OCI-LY7 (cell line): Measurements from ENCODE around the gene SLC25A38.

Source experiments
- EZH2phosphoT487 ChIP-seq: fragments of 200-600 bp; sonication (generic); IDR thresholded peaks from 2 replicates; pipeline ENCODE4 v1.6.1; 2018; ENCODE audit warnings: low read depth, borderline replicate concordance, mild to moderate bottlenecking, mixed run types, antibody characterized with exemption, low read length, moderate library complexity, mixed read lengths
- TF ChIP-seq, protein P1 (sequence below): fragments of 200-600 bp; sonication (generic); conservative IDR thresholded peaks from 2 replicates; pipeline ENCODE4 v1.5.1; 2014; ENCODE audit warnings: mild to moderate bottlenecking, antibody characterized with exemption, low read length, moderate library complexity, mixed read lengths

DNA sequence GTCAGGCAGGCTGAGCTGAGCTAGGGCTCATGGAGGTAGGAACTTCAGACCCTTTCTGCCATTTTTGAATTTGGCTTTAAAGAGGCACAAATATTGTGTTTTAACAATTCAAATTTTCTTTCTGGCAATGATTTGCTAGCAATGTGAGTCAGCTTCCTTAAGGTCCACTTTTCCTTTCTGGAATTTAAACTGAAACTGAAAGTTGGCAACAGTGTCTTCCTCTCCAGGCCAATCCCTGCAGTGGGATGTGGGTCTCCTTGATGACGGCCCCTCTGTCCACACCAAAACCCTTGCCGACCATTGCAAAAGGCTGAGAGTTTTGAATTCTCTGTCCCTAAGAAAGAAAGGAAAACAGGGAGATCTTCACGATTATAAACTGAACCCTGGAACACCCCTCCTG is 50.5 kb downstream of the SLC25A38 start:
- TF ChIP-seq, protein P1, sequence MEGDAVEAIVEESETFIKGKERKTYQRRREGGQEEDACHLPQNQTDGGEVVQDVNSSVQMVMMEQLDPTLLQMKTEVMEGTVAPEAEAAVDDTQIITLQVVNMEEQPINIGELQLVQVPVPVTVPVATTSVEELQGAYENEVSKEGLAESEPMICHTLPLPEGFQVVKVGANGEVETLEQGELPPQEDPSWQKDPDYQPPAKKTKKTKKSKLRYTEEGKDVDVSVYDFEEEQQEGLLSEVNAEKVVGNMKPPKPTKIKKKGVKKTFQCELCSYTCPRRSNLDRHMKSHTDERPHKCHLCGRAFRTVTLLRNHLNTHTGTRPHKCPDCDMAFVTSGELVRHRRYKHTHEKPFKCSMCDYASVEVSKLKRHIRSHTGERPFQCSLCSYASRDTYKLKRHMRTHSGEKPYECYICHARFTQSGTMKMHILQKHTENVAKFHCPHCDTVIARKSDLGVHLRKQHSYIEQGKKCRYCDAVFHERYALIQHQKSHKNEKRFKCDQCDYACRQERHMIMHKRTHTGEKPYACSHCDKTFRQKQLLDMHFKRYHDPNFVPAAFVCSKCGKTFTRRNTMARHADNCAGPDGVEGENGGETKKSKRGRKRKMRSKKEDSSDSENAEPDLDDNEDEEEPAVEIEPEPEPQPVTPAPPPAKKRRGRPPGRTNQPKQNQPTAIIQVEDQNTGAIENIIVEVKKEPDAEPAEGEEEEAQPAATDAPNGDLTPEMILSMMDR: no peak
- TF ChIP-seq EZH2phosphoT487: no peak
